Activated T-helper 17 cell treated with anti-CD3 and anti-CD28 coated beads, Interleukin-2, amount 50 U/mL, for 72 hours (primary cell): ENCODE measurements around the gene SNCB. TPM values are rescaled to one million over a fixed set of nuclear protein-coding genes. Genes with fewer than 3 reads are reported as not detected.

Source experiments
- ATAC-seq: fragments of 150-1000 bp; cut with Tn5 transposase; replicated peaks from 2 replicates; pipeline ENCODE4 v1.10.0; 2021; ENCODE audit warnings: mild to moderate bottlenecking, moderate library complexity
- H3K27ac Mint-ChIP-seq: one replicate; pipeline ENCODE4 v1.8.0; 2022; ENCODE audit warnings: mixed read lengths
- H3K27me3 Mint-ChIP-seq: one replicate; pipeline ENCODE4 v1.8.0; 2022; ENCODE audit warnings: mixed read lengths
- H3K36me3 Mint-ChIP-seq: one replicate; pipeline ENCODE4 v1.8.0; 2022; ENCODE audit warnings: low read depth, mild to moderate bottlenecking, mixed read lengths
- H3K4me1 Mint-ChIP-seq: one replicate; pipeline ENCODE4 v1.8.0; 2022; ENCODE audit warnings: mixed read lengths
- H3K4me3 Mint-ChIP-seq: one replicate; pipeline ENCODE4 v1.8.0; 2022; ENCODE audit warnings: mild to moderate bottlenecking, mixed read lengths
- H3K9me3 Mint-ChIP-seq: one replicate; pipeline ENCODE4 v1.8.0; 2022; ENCODE audit warnings: mixed read lengths
- total RNA-seq, 2 donors: library from RNA; stranded (reverse); gene quantifications; one replicate each; pipeline ENCODE4 v1.2.3, GENCODE V29; 2022

Gene SNCB
- total RNA-seq, 2 donors from 2014 or later, result not detected

GRCh38 chr5:176642675-176643490 is 12.5 kb upstream of the SNCB start:
- Mint-ChIP-seq H3K36me3 (no peaks in the 10 kb centered on the region), H3K4me3 (no peak overlapping the region), H3K27ac (no peak overlapping the region), H3K4me1 (peaks cover 5% of the 10 kb centered on the region), H3K27me3 (no peaks in the 10 kb centered on the region), H3K9me3 (no peaks in the 10 kb centered on the region)
- no peak for ATAC-seq

- no peaks in the 10 kb centered on the region for H3K36me3 Mint-ChIP-seq
- no peak for ATAC-seq
- no peaks in the 10 kb centered on the region for H3K9me3 Mint-ChIP-seq
- no peak overlapping the region for H3K27ac Mint-ChIP-seq
- no peaks in the 10 kb centered on the region for H3K27me3 Mint-ChIP-seq
- no peaks in the 10 kb centered on the region for H3K4me1 Mint-ChIP-seq
- no peak overlapping the region for H3K4me3 Mint-ChIP-seq
Observed at GRCh38 chr5:176640616-176641015, 10.3 kb upstream of the SNCB start.

- no peaks in the 10 kb centered on the region for H3K9me3 Mint-ChIP-seq
- ATAC-seq, result no peak
- H3K4me3 Mint-ChIP-seq, result no peak overlapping the region
- no peak overlapping the region for H3K27ac Mint-ChIP-seq
- no peaks in the 10 kb centered on the region for H3K36me3 Mint-ChIP-seq
- no peaks in the 10 kb centered on the region for H3K4me1 Mint-ChIP-seq
- peaks cover 5% of the 10 kb centered on the region for H3K27me3 Mint-ChIP-seq
Observed at GRCh38 chr5:176639981-176640380, 9.6 kb upstream of the SNCB start.

DNA sequence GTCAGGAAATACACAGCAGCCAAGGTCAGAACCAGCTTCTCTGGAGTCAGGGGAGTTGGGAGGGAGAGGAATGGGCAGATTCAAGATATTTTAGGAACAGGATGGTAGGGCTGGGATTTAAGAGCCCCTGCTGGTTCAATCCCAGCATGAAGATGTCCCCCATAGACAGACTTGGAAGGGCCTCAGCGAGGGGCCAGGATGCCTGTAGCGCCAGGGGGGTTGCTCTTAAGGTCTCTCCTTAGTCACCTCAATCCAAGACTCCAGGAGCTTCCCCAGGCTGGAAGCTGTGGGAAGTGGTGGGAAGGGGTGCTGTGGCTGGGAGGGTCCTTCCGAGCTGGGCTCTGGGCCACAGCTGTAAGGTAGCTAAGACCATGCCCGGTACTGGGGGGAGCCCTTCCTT is 8.9 kb upstream of the SNCB start:
- ATAC-seq, result no peak
- no peaks in the 10 kb centered on the region for H3K9me3 Mint-ChIP-seq
- H3K4me3 Mint-ChIP-seq, result no peak overlapping the region
- peaks cover 8% of the 10 kb centered on the region for H3K27me3 Mint-ChIP-seq
- no peaks in the 10 kb centered on the region for H3K4me1 Mint-ChIP-seq
- H3K36me3 Mint-ChIP-seq, result no peaks in the 10 kb centered on the region
- H3K27ac Mint-ChIP-seq, result no peak overlapping the region

- Mint-ChIP-seq H3K4me3 (no peak overlapping the region), H3K27ac (no peak overlapping the region), H3K4me1 (no peaks in the 10 kb centered on the region), H3K36me3 (no peaks in the 10 kb centered on the region), H3K9me3 (no peaks in the 10 kb centered on the region), H3K27me3 (peaks cover 16% of the 10 kb centered on the region)
- no peak for ATAC-seq
Observed at GRCh38 chr5:176638437-176638836, 8.1 kb upstream of the SNCB start.

DNA sequence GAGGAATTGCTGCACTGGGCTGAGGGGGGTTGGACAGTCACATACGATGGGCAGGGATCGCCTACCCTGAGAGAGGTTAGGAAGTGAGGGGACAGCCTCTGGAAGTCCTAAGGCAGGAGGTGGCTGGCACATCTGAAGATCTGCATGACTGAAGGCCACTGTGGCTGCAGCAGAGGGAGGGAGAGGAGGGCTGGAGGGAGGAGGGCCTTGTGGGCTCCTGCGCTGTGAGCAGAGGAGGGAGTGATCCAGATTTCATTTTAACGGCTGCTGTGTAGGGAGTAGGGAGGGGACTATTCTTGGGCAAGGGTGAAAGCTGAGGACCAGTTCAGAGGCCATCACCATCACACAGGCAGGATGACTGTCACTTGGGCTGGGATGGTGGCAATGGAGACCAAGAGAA is 7.2 kb upstream of the SNCB start:
- H3K36me3 Mint-ChIP-seq, result no peaks in the 10 kb centered on the region
- H3K4me1 Mint-ChIP-seq, result no peaks in the 10 kb centered on the region
- peaks cover 17% of the 10 kb centered on the region for H3K27me3 Mint-ChIP-seq
- H3K27ac Mint-ChIP-seq, result no peak overlapping the region
- no peak for ATAC-seq
- H3K9me3 Mint-ChIP-seq, result no peaks in the 10 kb centered on the region
- H3K4me3 Mint-ChIP-seq, result no peak overlapping the region

DNA sequence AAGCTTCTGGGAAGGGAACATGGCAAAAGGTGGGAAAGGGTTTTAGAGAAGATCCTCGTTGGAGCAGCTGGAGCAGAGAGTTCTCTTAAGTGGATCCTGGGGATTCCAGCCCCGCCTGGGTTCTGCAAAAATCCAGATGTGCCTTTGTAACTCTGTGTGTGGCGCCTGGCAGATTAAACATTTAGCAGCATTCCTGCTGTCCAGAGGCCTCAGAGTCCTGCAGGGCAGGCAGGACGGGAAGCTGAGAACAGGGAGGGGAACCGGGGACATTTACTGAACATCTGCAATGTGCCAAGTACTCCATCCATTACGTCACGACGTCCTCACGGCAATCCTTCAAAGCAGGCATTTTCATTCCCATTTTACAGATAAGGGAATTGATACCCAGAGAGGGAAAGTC is 6.1 kb upstream of the SNCB start:
- no peak for ATAC-seq

GRCh38 chr5:176633598-176633997 is 3.3 kb upstream of the SNCB start:
- no peak overlapping the region for H3K4me3 Mint-ChIP-seq
- H3K36me3 Mint-ChIP-seq, result no peaks in the 10 kb centered on the region
- ATAC-seq, result no peak
- H3K27me3 Mint-ChIP-seq, result peaks cover 35% of the 10 kb centered on the region
- H3K27ac Mint-ChIP-seq, result no peak overlapping the region
- H3K4me1 Mint-ChIP-seq, result no peaks in the 10 kb centered on the region
- H3K9me3 Mint-ChIP-seq, result no peaks in the 10 kb centered on the region

More for the DNA sequence above, 6.1 kb upstream of the SNCB start:
- Mint-ChIP-seq H3K9me3 (no peaks in the 10 kb centered on the region), H3K4me1 (no peaks in the 10 kb centered on the region), H3K4me3 (no peak overlapping the region), H3K27ac (no peak overlapping the region), H3K36me3 (no peaks in the 10 kb centered on the region), H3K27me3 (peaks cover 22% of the 10 kb centered on the region)

DNA sequence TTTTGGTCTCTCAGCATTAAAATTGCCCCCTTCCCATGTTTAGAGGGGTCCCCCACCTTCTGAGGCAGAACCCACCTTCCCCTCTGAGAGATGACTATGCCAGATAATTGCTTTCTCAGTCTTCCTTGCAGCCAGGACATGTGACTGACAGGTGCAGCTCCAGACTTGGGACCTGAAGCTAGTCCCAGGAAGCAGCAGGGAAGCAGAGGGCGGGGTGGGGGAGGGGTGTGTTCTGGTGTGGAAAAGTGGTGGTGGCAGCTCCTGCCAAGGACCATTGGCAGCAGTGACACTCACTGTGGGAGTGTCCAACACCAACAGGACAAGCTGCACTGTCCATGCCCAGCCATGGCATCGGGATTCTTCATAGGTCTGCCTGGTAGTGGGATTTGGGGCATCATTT is 2.4 kb upstream of the SNCB start:
- ATAC-seq, result no peak
- no peak overlapping the region for H3K4me3 Mint-ChIP-seq
- H3K4me1 Mint-ChIP-seq, result no peaks in the 10 kb centered on the region
- no peaks in the 10 kb centered on the region for H3K9me3 Mint-ChIP-seq
- H3K36me3 Mint-ChIP-seq, result no peaks in the 10 kb centered on the region
- peaks cover 42% of the 10 kb centered on the region for H3K27me3 Mint-ChIP-seq
- no peak overlapping the region for H3K27ac Mint-ChIP-seq

GRCh38 chr5:176631383-176632200 is 1.3 kb upstream of the SNCB start:
- H3K9me3 Mint-ChIP-seq, result no peaks in the 10 kb centered on the region
- H3K4me3 Mint-ChIP-seq, result no peak overlapping the region
- H3K27me3 Mint-ChIP-seq, result peaks cover 52% of the 10 kb centered on the region
- H3K36me3 Mint-ChIP-seq, result no peaks in the 10 kb centered on the region
- H3K27ac Mint-ChIP-seq, result no peak overlapping the region
- H3K4me1 Mint-ChIP-seq, result no peaks in the 10 kb centered on the region
- ATAC-seq, result no peak

DNA sequence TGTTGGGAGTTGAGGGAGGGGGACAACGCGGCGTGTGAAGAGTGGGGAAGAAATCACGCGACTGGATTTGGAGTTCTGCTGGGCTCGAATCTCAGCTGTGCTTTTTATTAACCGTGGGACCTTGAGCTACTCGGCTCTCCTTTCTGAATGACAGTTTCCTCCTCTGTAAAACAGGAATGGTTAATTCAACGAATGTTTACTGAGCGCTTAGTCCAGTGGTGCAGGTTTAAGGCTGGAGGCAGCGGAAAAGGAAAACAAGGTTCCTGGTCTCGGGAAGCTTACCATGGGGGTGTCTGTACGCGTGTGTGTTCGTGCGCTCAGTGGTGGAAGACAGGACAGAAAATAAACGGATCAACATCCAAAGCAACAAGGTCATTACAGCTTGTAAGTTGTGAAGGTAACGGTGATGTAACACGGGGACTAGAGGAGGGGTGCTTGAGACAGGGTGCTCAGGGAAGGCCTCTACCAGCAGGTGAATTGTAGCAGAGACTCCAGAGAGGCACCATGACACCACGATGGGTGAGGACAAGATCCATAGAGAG is 418 bp upstream of the SNCB start:
- Mint-ChIP-seq H3K4me3 (peak overlapping the region; percentile 48), H3K36me3 (no peaks in the 10 kb centered on the region), H3K4me1 (no peaks in the 10 kb centered on the region), H3K27me3 (peaks cover 56% of the 10 kb centered on the region), H3K27ac (no peak overlapping the region), H3K9me3 (no peaks in the 10 kb centered on the region)
- ATAC-seq, result no peak

DNA sequence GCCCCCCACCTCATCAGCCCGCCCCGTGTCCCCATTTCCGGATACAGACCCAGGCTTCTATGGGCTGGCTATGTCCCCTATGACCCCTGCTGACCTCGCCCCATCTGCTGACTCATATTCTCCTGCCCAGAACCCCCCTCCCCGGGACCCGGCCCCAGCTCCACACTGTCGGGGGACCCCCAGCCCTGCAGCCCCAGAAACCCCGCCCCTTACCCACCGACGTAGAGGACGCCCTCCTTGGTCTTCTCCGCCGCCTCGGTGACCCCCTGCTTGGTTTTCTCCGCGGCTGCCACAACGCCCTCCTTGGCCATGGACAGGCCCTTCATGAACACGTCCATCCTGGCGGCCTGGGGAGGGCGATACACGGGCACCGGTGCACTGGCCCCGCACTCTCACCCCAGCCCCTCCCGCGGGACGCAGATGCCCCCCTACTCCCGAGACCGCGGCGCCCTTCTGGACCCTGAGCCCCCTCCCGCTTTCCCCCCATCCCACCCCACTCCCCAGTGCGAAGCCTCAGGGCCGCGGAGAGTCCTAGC is 949 bp downstream of the SNCB start:
- no peaks in the 10 kb centered on the region for H3K4me1 Mint-ChIP-seq
- H3K9me3 Mint-ChIP-seq, result no peaks in the 10 kb centered on the region
- ATAC-seq, result no peak
- no peaks in the 10 kb centered on the region for H3K36me3 Mint-ChIP-seq
- peaks cover 49% of the 10 kb centered on the region for H3K27me3 Mint-ChIP-seq
- no peak overlapping the region for H3K27ac Mint-ChIP-seq
- peak overlapping the region; percentile 12 for H3K4me3 Mint-ChIP-seq

GRCh38 chr5:176628406-176629228 is 1.7 kb downstream of the SNCB start:
- Mint-ChIP-seq H3K4me3 (peak overlapping the region; percentile 12), H3K27me3 (peaks cover 46% of the 10 kb centered on the region), H3K4me1 (no peaks in the 10 kb centered on the region), H3K27ac (no peak overlapping the region), H3K36me3 (no peaks in the 10 kb centered on the region), H3K9me3 (no peaks in the 10 kb centered on the region)
- ATAC-seq, result no peak

DNA sequence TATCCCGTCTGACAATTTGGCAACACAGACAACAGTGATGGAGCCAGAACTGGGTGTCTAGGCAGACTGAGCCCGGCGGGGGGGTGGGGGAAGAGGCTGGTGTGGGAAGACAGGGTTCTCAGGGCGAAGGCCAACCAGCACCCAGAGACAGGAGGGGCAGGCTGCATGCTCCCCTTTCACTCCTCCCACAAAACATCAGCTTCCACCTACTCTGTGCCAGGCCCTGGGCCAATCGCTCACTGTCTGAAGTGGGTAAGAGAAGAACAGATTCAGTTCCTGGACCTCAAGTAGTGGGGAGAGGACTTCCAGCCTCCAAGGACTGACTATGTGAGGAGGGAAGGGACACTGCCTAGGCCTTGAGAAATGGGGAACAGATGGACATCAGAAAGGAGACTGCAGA is 2.8 kb downstream of the SNCB start:
- ATAC-seq, result no peak
- H3K27ac Mint-ChIP-seq, result no peak overlapping the region
- H3K27me3 Mint-ChIP-seq, result peaks cover 43% of the 10 kb centered on the region
- H3K9me3 Mint-ChIP-seq, result no peaks in the 10 kb centered on the region
- no peak overlapping the region for H3K4me3 Mint-ChIP-seq
- peaks cover under 1% of the 10 kb centered on the region for H3K4me1 Mint-ChIP-seq
- no peaks in the 10 kb centered on the region for H3K36me3 Mint-ChIP-seq
